CD4-positive, alpha-beta T cell treated with Interleukin-21 for 1 hour (primary cell): ENCODE results near the gene S100Z.
A peak's percentile ranks its signal among the peaks of the same experiment; 100 is the strongest.
"Not testable (repeated sequence)": the region's sequence is repeated elsewhere in the genome, so short reads cannot be mapped to it uniquely, and the experiment has no call there.

Experiments used
- DNase-seq: peaks from one replicate; pipeline ENCODE4 v3.0.0-alpha.2; 2020

S100Z gene

DNA sequence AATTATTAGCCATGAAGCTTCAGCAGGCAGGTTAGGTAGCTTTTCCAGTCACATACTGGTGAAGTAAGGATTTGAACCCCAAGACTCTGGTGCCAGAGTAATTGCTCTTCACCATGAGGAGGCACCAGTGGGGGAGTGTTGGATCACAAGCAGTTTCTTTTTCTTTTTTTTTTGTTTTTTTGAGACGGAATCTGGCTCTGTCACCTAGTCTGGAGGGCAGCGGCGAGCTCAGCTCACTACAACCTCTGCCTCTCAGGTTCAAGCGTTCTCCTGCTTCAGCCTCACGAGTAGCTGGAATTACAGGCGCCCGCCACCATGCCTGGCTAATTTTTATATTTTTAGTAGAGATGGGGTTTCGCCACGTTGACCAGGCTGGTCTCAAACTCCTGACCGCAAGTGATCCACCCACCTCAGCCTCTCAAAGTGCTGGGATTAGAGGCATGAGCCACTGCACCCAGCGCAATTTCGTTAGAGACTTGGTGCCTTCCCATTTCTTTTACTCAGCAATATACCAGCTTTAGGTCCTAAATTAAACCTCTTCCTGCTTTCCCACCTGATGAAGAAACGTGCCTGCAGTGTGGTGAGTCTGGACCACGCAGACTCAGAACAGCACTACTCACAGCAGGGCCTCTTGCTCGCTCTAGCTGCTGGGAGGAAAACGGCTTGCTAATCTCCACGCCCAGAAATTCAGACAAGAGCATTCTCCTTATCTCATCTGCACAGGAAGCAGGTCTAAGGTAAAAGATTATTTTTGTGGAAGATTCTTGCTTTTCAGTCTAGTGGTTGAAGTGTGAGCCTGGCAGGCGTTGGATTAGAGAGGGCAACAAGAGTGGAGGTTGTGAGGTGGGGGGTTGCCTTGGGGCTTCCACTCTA is at the start of gene S100Z:
Gene S100Z, plus strand, starts transcription at position 596 of the 873 bp plus-strand sequence. CDS start 25,346 bp downstream, outside the sequence.
- DNase-seq, result peak; percentile 45

GRCh38 chr5:76800579-76800978 is 49.2 kb upstream of the S100Z start:
- DNase-seq, result no peak

- no peak for DNase-seq
These were observed 48.5 kb upstream of the S100Z start for GRCh38 chr5:76801159-76801802.

DNA sequence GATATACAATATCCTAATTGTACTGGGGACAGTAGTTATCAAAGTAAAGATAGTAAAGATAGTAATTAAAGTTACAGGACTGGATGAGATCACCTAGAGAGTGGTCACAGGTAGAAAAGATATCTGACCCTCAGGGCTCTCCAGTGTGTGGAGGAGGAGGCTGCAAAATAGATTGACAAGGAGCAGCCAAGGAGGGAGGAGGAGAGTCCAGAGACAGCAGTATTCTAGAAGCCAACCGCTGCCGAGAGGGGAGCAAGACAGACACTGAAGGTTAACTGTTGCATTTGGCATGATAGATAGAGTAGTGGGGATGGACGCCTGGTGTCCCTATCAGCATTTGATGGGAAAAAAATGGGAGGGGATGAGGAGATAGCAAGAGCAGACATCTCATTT is 48.0 kb upstream of the S100Z start:
- no peak for DNase-seq

- DNase-seq, result no peak
These were observed 45.5 kb upstream of the S100Z start for GRCh38 chr5:76804266-76804665.

GRCh38 chr5:76805821-76806505 is 43.9 kb upstream of the S100Z start:
- no peak for DNase-seq

GRCh38 chr5:76807296-76807695 is 42.5 kb upstream of the S100Z start:
- no peak for DNase-seq

DNA sequence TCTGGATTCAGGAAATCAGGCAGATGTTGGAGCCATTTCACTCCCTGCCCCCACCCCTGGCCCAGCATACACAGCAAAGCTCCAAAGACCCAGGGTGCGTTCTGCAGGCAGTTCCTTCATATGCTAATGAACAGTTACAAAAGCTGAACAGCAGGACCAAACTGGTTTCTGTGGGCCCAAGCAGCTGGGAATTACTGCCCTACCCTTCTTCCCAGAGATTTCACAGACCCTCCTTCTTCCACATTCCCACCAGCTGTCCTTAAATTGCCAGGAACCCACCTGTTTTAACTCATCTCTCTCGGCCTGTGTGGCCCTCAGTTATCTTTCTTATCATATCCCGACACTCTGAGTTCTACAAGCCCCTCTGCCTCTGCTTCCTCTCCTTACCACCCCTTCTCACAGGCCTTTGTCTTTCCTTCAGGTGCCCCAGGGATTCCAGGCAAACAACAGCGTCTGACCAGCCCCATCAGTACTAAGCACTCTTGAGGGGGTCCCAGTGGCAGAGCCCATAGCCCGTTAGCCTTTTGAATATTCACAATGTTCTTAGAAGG is 41.6 kb upstream of the S100Z start:
- DNase-seq, result no peak

- no peak for DNase-seq
These were observed 40.7 kb upstream of the S100Z start for GRCh38 chr5:76809141-76809540.

DNA sequence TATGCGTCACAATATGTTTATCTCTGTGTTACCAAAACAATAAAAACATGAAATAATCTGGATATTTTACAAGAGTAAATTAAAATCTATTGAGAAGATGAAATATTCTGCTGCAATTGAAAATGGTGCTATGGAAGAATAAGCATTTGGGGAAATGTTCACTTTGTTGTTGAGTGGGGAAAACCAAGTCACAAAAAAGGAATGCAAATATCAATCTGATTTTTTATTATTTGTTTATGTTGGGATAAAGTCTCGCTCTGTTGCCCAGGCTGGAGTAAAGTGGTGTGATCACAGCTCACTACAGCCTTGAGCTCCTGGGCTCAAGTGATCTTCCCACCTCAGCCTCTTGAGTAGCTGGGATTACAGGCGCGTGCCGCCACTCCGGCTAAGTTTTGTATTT is 39.6 kb upstream of the S100Z start:
- no peak for DNase-seq

GRCh38 chr5:76811214-76811613 is 38.6 kb upstream of the S100Z start:
- no peak for DNase-seq

- not testable (repeated sequence) for DNase-seq
These were observed 37.6 kb upstream of the S100Z start for GRCh38 chr5:76812209-76812608.

DNA sequence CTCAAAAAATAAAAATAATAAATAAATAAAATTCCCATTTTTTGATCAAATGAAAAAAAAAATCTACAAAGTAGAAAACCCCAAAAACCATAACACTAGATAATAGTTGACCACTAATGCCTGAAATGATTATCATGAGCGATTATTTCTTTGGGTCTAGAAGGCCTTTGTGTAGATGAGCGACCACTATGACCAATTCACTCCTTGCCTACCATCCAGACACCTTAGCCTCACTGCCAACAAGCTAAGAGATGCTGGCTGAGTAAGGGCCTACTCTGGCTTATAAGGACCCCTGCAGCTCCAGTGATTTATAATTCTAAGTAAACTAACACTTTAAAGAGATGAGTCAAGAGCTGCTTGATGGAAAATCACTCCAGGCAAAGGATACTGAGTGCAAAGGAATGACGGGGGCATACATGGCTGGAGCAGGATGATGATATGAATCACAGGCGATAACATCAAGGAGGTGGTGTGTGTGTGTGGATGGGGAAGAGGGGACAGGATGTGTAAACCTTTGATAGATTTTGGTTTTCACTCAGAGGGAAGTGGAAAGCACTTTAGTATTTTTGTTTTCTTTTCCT is 35.7 kb upstream of the S100Z start:
- DNase-seq, result no peak

DNA sequence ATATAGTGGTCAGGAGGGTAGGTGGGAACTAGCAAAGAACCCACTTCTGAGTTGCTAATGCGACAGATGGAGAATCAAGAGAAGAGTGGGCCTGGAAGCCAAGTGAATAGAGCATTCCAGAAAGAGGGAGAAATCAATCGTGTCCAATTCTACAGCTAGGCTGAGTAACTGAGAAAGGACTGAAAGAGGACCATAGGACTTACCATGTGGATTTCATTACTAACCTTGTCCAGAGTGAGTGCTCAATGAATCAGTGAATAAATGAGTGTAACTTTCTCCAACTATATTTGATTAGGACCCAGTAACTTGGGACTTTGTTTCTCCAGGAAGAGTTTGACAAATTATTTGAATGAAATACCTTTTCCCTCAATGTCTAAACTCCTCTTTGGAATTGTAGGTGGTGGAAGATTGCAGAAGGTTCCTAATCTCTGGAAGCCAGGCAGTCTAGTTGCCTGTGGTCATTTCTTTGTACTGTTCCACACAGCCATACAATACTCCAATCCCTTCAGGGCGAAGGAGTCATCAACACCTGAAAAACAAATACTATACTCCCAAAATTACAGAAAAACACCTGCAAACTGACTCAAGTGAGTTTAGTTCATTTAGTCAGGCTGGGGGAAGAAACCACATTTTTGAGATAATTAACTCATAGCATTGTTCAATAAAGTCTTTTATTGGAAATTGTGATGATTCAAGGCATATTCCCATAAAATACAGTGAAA is 33.5 kb upstream of the S100Z start:
- DNase-seq, result no peak

DNA sequence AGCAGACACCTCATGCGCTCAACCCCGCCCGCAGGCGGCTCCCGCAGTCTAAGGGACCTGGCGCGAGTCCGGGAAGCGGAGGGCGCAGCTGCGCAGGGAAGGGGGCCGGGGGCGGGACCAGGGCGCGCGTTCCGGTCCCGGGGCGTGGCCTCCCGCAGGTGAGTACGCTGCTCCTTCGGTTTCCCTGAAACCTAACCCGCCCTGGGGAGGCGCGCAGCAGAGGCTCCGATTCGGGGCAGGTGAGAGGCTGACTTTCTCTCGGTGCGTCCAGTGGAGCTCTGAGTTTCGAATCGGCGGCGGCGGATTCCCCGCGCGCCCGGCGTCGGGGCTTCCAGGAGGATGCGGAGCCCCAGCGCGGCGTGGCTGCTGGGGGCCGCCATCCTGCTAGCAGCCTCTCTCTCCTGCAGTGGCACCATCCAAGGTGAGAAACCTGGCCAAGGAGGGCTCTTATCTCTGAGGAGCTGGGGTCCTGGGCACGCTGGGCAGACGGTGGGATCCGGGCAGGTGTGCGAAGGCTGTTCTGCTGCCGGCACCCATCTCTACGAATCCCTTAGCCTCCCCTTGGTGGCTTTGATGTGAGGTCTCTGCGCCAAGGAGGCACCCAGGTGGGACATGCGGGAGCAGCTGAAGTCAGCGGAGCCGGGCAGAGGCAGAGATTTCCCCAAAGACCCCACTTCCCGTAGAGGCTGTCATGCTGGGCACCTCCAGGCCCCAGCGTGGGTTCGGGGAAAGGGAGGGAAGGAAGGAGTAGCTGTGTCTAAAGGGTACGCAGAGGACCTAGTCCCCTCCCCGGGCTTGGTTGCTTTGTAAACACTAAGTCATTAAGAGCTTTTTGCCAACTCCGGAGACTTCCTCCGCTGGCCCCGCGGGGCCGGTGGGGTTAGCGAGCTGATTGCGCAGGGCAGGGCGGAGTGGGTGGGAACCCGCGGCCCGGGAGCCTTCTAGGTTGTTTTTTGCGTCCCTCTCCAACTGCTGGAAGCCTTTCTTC is 30.7 kb upstream of the S100Z start, which contains the start of gene F2RL1:
Gene F2RL1, plus strand, starts transcription at position 187 of the 988 bp plus-strand sequence. Its CDS starts 153 bp downstream, at position 340.
- DNase-seq, result peak; percentile 61

GRCh38 chr5:76819851-76820525 is 29.8 kb upstream of the S100Z start:
- DNase-seq, result no peak

- no peak for DNase-seq
These were observed 29.3 kb upstream of the S100Z start for GRCh38 chr5:76820526-76820890.

- no peak for DNase-seq
These were observed 28.7 kb upstream of the S100Z start for GRCh38 chr5:76821136-76821535.

DNA sequence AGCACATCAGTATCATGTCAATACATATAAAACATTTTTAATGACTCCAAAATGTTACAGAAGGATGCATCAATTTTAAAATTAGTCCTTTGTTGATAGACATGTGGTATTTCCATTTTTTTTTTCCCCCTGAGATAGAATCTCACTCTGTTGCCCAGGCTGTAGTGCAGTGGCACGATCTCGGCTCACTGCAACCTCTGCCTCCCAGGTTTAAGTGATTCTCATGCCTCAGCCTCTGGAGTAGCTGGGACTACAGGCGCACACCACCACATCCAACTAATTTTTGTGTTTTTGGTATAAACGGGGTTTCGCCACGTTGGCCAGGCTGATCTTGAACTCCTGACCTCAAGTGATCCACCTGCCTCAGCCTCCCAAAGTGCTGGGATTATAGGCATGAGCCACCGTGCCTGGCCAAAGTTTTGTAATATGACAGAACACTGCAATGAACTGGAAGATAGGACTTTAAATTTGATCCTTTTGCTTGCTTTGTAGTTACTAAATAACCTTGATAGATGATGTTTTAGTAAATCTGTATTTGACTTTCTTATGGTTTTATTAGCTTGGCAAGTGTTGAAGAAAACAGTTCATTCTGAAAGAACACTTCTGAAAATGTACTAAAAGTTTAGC is 27.6 kb upstream of the S100Z start:
- DNase-seq, result not testable (repeated sequence)

DNA sequence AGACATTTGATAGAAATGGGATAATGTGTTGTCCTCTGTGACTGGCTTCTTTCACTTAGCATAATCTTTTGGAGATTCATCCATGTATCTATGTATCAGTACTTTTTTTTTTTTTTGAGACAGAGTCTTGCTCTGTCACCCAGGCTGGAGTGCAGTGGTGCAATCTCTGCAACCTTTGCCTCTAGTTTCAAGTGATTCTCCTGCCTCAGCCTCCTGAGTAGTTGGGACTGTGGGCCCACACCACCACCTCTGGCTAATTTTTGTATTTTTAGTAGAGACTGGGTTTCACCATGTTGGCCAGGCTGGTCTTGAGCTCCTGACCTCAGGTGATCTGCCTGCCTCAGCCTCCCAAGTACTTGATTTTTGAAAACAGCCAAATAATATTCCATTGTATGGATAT is 23.4 kb upstream of the S100Z start:
- not testable (repeated sequence) for DNase-seq
